Activated CD4-positive, alpha-beta T cell treated with anti-CD3 and anti-CD28 coated beads, Interleukin-2, amount 50 U/mL, for 4 hours (primary cell): ENCODE results near the gene TBX18.

ENCODE experiments used
- DNase-seq, 2 experiments: peaks; one replicate each; pipeline ENCODE4 v3.0.0-alpha.2; 2020

TBX18 gene

DNA sequence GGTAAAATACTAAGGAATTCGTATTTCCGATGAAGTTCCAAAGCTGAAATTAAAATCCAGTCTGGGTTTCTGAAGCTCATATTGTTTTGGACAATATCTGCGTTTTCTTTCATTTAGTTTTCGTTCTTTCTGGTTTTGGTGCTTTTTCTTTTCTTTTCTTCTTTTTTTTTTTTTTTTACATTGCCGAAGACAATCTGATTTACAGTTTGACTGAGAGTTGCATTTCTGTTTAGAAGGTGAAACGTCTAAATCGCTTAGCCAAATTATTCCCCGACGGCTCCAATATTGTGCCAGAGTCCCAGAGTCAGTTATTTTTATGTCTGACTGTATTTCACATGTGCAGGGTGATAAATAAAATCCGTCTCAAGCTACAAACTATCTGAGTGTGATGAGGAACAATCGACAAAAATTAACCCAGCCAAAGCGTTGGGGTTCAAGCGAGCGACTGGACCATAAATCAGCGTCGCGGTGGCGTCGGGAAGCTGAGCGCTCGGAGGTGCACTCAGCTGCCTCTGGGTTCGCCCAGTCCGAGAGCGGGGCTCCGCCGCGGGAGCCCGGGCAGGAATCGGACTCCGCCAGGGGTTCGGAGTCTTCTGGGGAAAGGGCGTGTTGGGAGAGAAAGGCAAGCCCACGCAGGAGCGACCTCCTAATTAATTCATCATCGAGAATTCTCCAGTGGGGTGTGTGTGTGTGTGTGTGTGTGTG lies 8.2 kb upstream of the TBX18 start:
- no peak for DNase-seq

DNA sequence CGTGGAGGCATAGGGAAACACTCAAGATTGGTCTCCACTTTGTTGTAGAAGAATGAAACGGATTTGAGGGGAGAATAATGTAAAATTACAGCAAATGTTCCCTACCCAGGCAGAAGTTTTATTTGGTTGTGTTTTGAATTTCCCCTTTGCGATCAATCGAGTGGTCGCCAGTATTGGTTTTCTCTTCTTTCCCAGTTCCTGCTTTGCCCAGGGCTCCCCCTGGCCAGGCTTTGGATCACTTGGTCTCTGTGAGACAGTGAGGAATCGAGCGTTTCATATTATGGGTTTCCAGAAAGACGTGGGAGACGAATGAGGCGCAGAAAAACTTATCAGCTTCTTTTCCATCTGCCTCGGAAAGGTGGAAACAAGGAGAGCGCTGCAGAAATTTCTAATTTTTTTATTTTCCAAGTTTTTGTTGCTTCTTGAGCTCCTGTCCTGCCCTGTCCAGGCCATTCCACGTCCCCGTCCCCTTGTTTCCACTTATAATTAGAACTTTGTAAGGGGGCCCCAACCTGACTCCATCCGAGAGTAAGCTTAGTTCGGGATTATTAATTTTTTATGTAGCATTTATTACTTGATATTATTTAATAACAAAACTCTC lies 7.5 kb upstream of the TBX18 start:
- no peak for DNase-seq

DNA sequence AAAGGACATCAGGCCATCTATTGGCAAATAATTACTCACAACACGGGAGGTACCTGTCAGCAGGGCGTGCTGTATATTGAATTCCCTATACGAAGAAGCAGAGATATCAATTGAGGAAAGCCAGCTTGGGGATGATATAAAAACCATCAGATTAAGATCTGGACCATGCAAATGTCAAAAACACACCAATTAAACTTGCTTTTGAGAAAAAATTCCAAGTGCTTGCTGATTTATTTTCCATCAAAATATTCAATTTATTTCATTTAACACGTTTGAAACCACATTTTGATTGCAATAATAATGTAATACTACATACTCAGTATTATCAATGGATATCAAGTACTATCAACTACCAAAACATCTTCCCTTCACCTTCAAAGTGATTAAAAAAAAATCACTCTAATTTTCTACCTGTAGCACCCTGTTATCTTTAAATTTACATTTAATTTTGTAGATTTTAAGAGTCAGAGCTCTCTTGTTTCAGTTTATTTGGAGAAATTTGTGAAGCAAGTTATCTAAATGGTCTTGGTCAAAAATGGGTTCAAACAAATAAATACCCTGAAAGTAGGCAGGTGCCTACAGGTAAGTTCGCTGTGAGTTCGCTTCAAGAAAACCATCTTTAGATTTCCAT lies 6.8 kb upstream of the TBX18 start:
- no peak for DNase-seq

DNA sequence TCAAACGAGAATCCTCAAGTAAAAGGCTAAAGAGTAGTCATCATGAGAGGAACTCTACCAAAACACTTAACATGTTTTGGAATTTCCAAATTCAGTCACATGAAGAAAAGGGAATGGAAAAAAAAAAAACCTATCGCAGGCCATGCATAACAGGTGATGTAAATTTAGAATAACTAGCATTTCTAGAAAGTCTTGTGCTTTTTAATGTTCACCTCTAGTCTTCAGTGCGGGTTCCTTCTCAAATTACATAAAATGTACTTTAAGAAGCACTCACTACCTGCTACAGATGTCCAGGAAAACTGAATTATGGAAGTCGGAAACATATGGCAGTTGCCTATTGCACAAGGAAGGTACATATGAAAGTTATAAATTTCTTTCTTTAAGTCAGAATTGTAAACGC lies 6.1 kb upstream of the TBX18 start:
- no peak for DNase-seq

DNA sequence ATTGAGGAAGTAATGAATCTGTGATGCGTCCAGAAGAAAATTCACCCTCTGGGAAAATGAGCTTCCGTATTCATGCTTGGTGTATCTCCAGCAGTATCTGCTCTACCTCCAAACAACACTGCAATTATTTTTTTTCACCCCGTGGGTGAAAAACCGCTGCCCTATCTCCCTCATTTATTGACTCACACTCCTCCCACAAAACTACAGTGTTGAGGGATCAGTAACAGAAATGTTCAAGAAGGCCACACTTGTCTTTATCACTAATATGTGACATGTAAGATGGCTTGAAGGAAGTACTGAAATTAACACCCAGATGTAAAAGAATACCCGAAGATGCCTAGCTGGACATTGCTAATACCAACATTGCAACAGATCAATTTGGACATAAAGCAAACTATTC lies 4.9 kb upstream of the TBX18 start:
- no peak for DNase-seq

DNA sequence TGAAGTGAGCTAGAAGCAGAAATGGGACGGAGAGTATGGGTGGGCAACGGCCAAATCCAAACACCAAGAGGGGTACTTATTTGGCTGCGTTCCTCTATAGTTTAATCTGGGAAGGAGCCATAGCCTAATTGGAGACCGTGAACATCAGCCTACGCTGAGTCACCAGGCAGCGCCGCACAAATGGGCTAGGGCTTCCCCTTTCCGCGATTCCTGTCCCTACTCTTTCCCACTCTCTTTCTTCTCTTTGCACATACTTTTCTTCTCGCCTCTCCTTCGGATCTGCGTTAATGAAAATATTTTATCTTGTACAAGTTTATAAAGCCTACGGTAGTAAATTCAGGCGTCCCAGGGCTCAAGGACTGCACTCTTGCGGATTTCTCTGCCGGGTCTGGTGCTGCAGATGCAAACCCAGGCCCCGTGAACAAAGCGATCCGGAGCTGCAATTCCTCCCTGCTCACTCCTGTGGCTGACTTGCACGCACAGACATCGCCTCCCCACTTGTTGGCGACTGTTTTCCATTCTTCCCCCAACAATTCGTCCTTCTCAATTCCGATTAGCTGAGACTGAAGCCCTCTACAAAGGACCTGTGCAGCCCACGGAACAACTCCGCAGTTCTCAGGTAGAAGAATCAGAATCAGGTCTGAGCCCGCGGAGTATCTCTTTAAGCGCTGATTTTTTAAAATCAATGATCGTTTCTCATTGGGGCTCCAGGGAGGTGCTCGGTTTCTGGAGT lies 4.2 kb upstream of the TBX18 start:
- DNase-seq: no peak

DNA sequence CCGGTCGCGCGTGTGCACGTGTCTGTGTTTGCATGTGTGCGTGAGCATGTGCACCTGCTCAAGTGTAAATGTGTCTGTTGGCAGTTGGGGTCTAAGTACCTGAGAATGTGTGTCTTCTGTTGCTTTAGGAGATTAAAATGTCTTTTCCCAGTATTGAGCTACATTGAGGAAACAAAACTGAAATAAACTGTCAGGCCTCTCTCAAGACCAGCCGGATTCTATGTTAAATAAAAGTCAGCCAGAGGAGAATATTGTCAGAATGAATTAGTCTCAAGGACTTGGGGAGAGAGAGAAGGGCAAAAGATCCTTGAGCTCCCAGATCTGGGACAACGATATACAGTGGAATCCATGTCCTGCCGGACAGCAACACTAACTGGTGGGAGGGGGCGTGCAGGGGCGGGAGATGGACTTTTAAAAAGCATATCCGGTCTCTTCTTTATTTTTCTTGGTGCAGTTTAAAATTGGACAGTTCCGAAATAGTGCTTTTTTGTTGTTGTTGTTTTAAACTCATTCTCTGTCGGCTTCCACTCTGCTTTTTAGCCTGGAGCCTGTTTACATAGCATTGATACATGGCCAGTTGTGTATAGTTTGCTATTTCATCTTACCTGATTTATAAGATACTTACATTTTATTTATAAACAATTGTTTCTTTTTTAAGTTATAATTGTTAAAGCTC lies 3.3 kb upstream of the TBX18 start:
- DNase-seq: no peak

DNA sequence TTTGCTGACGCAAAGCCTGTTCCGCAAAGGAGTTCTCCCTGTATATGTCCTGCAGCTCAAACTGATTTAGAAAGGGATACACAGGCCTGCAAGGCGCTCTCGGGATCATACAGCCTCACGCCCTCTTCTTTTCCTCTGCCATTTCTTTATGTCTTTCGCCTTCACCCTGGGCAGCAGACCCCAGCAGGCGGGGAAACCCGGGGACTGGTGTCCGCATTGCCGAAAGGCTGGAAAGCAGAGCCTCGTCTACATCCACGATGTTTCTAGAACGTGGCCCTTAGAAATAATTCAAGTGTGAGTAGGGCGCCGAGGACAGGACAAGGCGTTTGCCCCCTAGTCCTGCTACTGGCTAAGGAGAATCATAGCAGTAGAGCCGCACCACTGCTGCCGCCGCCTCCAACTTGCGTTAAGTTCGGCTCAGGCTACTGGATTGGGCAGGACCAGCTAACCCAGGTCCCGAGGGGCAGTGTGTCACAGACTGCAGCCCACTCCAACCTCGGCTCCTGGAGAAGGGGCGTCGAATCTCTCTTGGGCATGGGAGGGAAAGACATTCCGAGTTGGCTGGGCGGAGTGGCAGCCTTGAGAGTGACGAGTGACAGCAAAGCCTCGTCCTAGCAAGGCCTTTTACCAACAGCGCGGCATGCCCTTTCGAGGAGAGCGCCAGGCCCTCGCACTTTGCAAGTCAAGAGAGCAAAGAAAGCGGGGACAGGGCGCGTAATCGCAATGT lies 2.6 kb upstream of the TBX18 start:
- no peak for DNase-seq

DNA sequence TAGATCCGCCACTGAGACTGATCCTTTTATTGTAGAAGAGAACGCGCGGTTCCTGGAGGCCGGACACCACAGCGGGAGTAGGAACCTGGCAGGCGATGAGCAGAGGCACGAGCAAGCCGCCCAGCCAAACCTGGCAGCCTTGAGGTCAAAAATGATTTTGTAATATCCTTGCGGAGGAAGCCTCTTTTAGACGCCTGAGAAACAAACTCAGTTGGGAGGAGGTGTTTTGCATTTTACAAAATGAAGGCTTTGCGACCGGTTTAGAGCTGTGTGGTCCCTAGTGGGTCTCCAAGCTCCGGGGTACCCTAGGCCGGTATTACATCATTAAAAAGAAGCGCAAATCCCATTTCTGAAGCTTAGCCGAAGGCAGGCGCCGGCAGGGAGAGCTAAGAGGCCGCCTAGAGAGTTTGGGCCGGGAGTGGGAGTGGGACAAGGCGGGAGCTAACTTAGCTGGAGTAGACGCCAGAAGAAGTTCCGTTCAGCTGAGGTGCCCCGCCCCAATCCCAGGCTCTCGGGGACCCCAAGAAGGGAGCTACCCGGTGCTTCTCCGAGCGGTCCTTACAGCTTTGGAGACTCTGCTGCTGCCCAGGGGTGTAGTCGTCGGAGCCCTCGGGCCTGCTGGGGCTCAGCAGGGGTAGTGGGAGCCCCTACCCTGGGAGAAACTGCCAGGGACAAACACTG lies 1.9 kb upstream of the TBX18 start:
- DNase-seq: no peak

DNA sequence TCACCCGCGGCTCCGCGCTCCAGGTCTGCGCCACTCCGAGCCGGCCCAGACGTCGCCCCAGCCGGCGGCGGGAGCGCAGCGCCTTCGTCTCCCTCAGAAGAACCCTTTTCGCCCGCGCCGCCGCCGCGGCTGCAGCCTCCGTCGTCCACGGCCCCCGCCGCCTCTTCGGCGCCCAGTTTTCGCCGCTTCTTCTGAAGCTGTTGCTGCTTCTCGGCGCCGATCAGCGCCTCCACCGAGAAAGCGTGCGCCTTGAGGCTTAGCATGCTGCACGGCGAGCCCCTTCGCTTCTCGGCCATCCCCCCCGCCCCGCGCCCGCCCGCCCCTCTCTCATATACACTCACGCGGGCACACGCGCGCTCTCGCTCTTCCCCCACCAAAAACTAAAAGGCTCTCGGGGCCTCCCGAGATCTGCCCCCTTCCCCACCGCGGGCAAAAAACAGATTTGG lies 489 bp downstream of the TBX18 start:
- DNase-seq: no peak

DNA sequence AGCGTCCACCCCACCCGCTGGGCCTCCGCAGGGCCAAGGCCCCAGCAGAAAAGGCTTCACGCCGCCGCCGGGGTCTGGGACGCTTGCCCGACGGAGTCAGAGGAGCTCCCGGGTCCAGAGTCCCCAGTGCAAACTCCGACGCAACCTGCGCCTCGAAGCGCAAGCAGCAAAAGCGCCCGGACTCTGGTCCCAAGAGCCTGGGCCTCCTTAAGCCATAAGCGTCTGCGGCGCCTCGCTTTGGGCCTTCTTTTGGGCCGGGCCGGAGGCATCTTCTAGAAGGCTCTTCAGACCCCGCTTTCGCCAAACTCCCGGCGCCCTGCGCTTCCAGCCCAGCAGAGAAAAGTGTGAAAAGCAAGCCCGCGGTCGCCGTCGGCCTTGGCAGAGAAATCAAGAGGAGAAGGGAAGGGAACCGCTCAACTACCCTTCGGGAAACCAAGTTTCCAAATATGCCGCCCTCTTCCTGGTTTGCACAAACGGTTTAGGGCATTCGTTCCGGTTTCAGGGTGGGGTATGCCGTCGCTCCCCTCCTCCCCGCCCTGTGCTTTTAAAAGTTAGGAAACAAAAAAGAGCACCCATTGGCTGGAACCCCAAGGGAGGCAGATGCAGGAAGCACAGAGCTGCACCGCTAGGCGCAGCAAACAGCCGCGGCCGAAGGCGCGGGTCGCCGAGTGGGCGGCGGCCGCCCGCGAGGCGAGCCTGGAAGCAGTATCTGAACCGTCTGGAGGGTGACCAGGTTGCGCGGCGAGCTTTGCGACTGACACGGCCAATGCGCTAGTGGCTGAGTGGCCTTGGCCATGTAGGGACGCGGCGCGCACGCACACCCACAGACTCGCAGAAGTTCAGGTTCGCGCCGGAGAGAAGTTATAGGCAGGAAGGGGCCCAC lies 1.2 kb downstream of the TBX18 start:
- no peak for DNase-seq

DNA sequence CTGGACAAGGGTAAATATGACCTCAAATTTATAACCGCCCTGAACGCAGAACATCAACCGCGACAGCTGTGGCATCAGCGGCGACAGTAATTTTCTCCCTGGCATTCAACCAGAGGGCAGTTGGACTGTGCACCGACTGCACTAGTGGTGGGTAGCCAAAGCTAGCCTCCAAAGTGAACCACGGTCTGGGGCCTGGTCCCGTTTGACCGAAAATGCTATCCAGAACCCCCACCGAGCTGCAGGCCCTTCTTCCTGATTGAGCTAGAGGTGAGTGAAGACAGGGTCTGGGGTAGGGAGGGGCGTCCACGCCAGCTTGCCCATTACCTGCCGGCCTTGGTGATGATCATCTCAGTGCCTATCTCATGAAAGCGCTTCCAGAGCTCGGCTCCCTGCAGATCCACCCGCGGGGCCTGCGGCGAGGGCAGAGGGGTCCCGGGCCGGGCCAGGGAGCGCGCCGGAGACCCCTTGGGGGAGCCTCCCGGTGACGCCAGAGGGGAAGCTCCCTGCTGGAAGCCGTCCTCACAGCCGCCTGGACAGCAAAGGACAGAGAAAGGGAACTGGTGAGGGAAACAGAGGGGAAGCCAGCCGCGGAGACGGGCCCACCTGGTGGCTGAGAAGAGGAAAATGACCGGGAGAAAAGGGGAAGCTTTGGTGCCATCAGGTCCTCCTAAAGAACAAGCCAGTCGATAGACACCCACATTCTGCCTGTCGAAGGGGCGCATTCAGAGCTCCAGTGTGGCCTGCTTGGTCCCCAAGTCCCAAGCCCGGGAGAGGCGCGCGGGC lies 2.0 kb downstream of the TBX18 start:
- DNase-seq: no peak

DNA sequence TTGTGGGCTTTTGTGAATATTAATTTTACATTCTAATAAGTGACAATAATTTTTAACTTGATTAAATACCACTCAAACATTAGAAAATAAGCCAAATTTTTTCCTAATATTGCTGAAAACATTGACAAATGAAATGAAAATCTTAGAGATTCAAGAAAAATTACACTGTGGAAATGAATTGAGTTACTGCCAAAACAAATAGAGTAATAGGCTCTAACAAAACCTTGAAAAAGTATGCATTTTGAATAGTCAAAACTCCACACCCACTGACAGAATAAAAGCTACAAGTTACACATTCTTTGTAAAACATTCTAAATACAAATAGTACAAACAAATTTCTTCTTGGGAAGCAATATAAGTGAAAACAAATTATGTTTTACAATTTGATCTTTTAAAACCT lies 5.9 kb downstream of the TBX18 start:
- DNase-seq: no peak

DNA sequence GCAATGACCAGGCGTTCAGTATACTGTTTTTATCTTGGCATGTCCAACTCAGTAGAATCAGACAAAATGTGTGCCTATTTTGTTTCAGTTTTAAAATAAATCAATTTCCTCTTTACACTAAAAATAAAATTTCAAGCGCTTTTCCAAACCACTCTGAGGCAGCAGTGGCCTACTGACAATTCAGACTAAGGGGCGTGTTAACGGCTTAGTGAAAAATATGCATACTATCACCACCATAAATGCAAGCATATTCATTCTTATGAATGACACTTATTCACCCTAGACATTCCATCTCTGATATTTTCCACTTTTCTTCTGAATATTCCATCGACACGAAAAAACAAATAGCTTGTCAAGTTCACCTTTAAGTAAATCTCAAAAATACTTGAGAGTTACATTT lies 7.5 kb downstream of the TBX18 start:
- DNase-seq: no peak

DNA sequence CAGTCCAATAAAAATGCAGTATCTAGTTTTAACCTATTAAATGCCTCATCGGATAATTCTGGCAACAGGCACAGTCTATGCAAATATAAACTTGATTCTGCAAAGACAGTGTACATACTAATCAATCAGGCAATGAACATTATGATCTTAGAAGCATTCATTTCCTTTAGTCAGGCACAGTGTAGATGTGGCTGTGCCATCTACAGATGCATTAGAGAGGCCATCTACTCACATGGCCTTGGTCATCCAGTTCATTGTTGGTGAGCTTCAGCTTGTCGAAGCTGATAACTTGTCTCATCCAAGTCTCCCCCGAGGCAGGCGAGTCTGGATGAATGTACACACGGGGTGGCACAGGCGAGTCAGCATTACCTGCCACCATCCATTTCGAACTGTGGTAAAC lies 7.9 kb downstream of the TBX18 start:
- no peak for DNase-seq

DNA sequence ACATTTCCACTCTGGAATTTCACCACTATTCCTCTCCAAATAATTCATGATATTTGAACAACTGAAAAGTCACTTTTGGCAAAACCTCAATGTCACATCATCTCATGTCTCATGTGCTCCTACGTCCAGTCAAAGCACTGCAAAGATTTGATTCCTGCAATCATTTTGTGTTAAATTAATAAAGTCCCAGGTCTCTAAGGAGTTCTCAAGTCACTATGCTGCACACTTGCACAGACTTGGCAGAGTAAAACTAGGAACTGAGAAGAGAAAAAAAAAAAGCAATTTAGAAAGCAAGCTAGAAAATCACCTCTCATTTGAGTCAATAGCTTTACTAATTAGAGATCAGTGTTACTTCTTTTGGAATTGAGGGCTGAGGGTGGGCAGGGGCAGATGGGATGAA lies 11.2 kb downstream of the TBX18 start:
- no peak for DNase-seq

DNA sequence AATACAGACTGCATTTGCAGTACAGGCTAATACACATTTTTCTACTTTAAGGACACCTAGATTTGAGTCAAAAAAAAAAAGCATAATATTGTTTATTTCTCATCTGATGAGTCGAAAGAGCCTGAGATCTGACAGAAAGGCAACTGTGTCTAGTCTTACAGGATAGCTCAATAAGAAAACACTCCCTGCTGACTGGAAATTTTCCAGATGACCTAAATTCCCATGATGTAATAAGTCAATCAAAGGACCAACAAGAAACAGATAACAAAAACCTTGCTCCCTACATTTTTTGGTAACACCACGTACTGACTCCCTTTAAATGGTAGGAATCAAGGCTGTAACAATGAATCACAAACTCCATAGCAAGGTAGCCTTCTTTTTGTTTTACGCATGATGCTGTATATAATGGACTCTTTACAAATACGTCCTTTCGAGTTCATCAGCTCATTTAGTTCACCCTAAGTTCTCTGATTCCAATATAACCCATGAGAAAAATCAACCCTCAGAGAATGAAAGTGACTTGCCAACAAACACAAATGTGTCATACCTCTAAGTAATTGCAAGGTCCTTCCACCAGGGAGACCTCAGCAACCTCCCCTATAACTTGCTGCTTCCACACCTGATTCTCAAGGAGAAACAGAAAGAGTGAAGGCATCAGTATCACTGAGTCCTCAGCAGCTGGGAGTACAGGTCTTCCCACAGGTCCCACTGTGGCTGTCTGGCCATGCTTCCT lies 12.1 kb downstream of the TBX18 start:
- no peak for DNase-seq

DNA sequence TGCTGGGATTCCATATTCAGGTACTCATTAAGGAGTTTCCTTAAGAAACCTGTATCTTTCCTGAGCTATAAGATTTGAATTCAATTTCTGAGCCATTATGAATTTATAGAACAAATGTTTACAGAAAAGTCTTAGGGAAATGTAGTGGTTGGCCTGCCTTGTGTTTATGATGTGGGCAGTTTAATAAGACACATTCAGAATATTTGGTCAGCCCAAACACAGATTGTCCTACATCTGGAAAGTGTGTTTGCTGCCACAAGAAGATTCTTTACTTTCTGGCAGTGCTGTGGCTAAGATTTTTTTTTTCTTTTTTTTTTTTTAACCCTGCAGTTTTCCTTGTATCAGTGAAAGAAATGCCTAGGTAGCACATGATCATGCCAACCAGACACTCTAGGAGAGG lies 15.2 kb downstream of the TBX18 start:
- no peak for DNase-seq

DNA sequence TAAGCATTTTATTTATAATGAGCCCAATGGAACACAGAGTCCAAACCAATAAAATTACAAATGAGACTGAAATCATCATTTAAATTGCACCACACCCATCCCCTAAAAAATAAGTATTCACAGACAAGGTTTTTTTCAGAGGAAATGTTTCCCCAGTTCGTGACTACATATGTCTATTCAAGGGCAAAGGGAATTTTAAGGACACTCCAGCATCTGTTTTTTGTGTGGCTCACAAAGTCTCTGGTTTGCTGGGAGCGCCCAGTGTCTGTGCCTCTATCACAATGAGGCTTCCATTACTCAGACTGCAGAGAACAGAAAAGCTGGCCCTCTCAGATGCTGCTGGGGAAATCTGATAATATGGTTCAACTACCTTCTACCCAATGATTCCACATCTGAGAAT lies 16.0 kb downstream of the TBX18 start:
- no peak for DNase-seq
